Endodermal cell (in vitro differentiated cells): Measurements from ENCODE around the gene RNU4-1. TPM values are rescaled to one million over a fixed set of nuclear protein-coding genes. Genes with fewer than 3 reads are reported as not detected.

Source experiments
- DNase-seq: peaks from one replicate; pipeline ENCODE4 v3.0.0-alpha.2; 2017
- H3K27ac ChIP-seq: 2 replicates; pipeline ENCODE4 v1.5.1; 2013; ENCODE audit warnings: mild to moderate bottlenecking, low read depth, low read length, moderate library complexity
- H3K27me3 ChIP-seq: 2 replicates; pipeline ENCODE4 v1.6.1; 2013; ENCODE audit warnings: mild to moderate bottlenecking, low read length, moderate library complexity; ENCODE audit not compliant: insufficient read depth, control insufficient read depth, poor library complexity, severe bottlenecking
- H3K36me3 ChIP-seq: 2 replicates; pipeline ENCODE4 v1.7.0; 2013; ENCODE audit warnings: mild to moderate bottlenecking, low read length, moderate library complexity; ENCODE audit not compliant: control insufficient read depth, insufficient read depth
- H3K4me1 ChIP-seq: one replicate; pipeline ENCODE4 v1.7.0; 2013; ENCODE audit warnings: low read length; ENCODE audit not compliant: control insufficient read depth, insufficient read depth
- H3K4me3 ChIP-seq: 2 replicates; pipeline ENCODE4 v1.5.1; 2013; ENCODE audit warnings: mild to moderate bottlenecking, low read length, moderate library complexity
- H3K9ac ChIP-seq: 2 replicates; pipeline ENCODE4 v1.6.1; 2013; ENCODE audit warnings: mild to moderate bottlenecking, low read length, moderate library complexity; ENCODE audit not compliant: poor library complexity, severe bottlenecking; ENCODE audit errors: extremely low read depth
- H3K9me3 ChIP-seq: 2 replicates; pipeline ENCODE4 v1.6.1; 2013; ENCODE audit warnings: mild to moderate bottlenecking, low read length, moderate library complexity; ENCODE audit not compliant: control insufficient read depth
- H3K27ac Mint-ChIP-seq: 2 replicates; pipeline ENCODE4 v1.8.0; 2020; ENCODE audit warnings: mixed read lengths
- H3K27me3 Mint-ChIP-seq: 2 replicates; pipeline ENCODE4 v1.8.0; 2021; ENCODE audit warnings: mild to moderate bottlenecking, mixed read lengths; ENCODE audit not compliant: insufficient read depth
- H3K36me3 Mint-ChIP-seq: 2 replicates; pipeline ENCODE4 v1.8.0; 2020; ENCODE audit warnings: low read depth, mixed read lengths
- H3K4me1 Mint-ChIP-seq: 2 replicates; pipeline ENCODE4 v1.8.0; 2020; ENCODE audit warnings: mixed read lengths
- H3K4me3 Mint-ChIP-seq: 2 replicates; pipeline ENCODE4 v1.8.0; 2020; ENCODE audit warnings: mild to moderate bottlenecking, moderate library complexity, mixed read lengths
- H3K9me3 Mint-ChIP-seq: 2 replicates; pipeline ENCODE4 v1.8.0; 2020; ENCODE audit warnings: mild to moderate bottlenecking, mixed read lengths
- CTCF ChIP-seq: fragments of 200-600 bp; sonication (generic); conservative IDR thresholded peaks from 2 replicates; pipeline ENCODE4 v1.5.0; 2021; ENCODE audit warnings: antibody characterized with exemption, mild to moderate bottlenecking
- WGBS, 2 experiments: methylation state at CpG; one replicate each; pipeline versions ENCODE4 v1.1.5 to v1.1.7; 2013; ENCODE audit warnings: missing lambda C conversion rate in 2 of 2, mixed read lengths in 1 of 2; ENCODE audit not compliant: insufficient coverage in 1 of 2, insufficient read length in 1 of 2; 5-methylcytosine and 5-hydroxymethylcytosine counted together
- total RNA-seq, 2 donors: library from RNA; stranded (reverse); fragmentation: NEBNext Ultra II Directional in 1 of 2; extraction: Animal tissue kit (Norgen Biotek cat#: 25700) in 1 of 2; gene quantifications; 2 replicates in 1 of 2; 3 replicates in 1 of 2; pipeline ENCODE4 v1.2.1, GENCODE V29; 2021

RNU4-1 gene
- total RNA-seq, 2 donors from 2014 or later = 4,032 to 4,837 TPM

GRCh38 chr12:120265473-120266179 is 27.4 kb downstream of the RNU4-1 start, which contains the start of gene PXN:
TSS of gene PXN (minus strand) at chr12:120265730. CDS start at chr12:120265629, 101 bp downstream.
- Histone ChIP-seq H3K4me3 (peak within 1 kb of the TSS; percentile 94), H3K9me3 (no peaks in the 10 kb centered on the region), H3K4me1 (peaks cover 17% of the 10 kb centered on the region), H3K27me3 (no peaks in the 10 kb centered on the region), H3K9ac (peak within 1 kb of the TSS; percentile 70), H3K27ac (no peak within 1 kb of the TSS), H3K36me3 (no peaks in the 10 kb centered on the region)
- peak; percentile 90 for TF ChIP-seq CTCF
- WGBS, 2 experiments = 3 to 14% methylated on average over 9 to 79 of the region's 81 CpGs
- Mint-ChIP-seq H3K27me3 (no peaks in the 10 kb centered on the region), H3K4me1 (peaks cover 25% of the 10 kb centered on the region), H3K27ac (peak within 1 kb of the TSS; percentile 74), H3K9me3 (no peaks in the 10 kb centered on the region), H3K4me3 (peak within 1 kb of the TSS; percentile 85), H3K36me3 (no peaks in the 10 kb centered on the region)
- DNase-seq = peak; percentile 98

DNA sequence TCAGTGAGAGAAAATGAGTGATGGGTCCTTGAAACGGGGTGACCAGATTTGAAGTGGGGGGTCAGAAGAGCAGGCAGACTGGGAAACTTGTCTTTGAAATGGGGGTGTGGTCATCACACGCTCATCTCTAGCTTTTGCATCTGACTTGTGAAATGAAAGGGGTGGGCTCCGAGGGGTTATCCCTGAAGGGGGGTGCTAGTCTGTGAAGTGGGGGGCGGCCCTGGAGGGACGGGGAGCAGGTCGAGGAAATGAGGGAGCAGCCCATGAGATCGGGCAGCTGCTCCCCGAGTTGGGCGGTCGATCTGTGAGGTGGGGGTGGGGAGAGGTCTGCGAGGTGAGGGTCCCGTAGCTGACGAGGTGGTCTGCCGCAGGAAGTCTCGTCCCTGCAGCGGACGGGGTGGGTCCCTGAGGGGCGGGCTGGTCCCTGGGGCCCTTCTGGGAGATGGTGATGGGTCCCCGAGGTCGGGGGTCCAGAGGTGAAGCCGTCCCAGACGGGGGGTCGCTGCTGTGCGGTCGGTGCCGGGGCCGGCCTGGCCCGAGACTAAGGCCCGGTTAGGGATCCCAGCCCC is 28.0 kb downstream of the RNU4-1 start:
- peaks cover 4% of the 10 kb centered on the region for H3K36me3 Mint-ChIP-seq
- DNase-seq = no peak
- H3K27me3 Mint-ChIP-seq = no peaks in the 10 kb centered on the region
- H3K27ac ChIP-seq = no peak overlapping the region
- no peaks in the 10 kb centered on the region for H3K27me3 ChIP-seq
- peak overlapping the region; percentile 74 for H3K27ac Mint-ChIP-seq
- H3K9me3 ChIP-seq = no peaks in the 10 kb centered on the region
- H3K4me1 Mint-ChIP-seq = peaks cover 25% of the 10 kb centered on the region
- H3K9ac ChIP-seq = peak overlapping the region; percentile 70
- peak overlapping the region; percentile 94 for H3K4me3 ChIP-seq
- peak overlapping the region; percentile 85 for H3K4me3 Mint-ChIP-seq
- H3K4me1 ChIP-seq = peaks cover 17% of the 10 kb centered on the region
- 0 to 2% methylated on average over 6 to 29 of the region's 29 CpGs for WGBS, 2 experiments
- H3K9me3 Mint-ChIP-seq = no peaks in the 10 kb centered on the region
- H3K36me3 ChIP-seq = no peaks in the 10 kb centered on the region
- no peak for TF ChIP-seq CTCF

DNA sequence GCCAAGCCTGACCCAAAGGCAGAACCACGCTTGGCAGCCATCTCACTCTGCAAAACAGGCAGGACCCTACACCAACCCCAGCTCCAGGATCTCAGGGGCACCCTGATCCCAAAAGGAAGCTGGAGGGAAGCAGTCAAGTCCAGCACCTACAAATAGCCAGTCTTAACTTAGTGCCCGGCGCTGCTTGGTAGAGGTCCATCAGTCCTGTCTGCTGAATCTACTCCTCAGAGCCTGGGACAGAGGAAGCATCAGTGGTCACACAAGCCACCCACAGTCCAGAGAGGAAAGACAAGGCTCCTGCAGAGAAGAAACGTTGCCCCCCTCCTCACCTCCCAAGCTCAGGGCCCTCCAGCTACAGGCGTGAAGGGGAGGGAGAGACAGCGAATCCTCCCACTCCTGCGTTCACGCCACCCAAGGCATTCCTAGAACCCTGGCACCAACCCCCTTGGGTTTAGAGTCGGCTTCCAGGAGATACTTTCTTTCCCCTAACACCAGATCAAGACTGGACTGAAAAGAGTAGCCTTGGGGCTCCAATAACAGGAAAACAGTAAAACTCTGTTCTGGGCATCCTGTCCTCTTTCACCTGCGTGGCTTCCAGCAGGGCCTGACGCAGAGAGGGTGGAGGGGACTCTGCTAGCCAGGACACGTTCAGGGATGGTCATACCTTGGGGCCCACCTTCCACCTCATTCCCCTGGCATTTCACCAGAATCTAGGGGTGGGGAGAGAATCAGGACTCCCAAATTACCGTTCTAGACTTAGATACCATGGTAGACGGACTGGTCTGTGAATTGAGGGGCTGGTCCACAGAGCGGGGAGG is 28.7 kb downstream of the RNU4-1 start:
- Histone ChIP-seq H3K9me3 (no peaks in the 10 kb centered on the region), H3K27me3 (no peaks in the 10 kb centered on the region), H3K4me1 (peaks cover 17% of the 10 kb centered on the region), H3K9ac (peak overlapping the region; percentile 70), H3K36me3 (peaks cover 3% of the 10 kb centered on the region), H3K27ac (no peak overlapping the region), H3K4me3 (peak overlapping the region; percentile 94)
- peaks cover 30% of the 10 kb centered on the region for H3K4me1 Mint-ChIP-seq
- H3K9me3 Mint-ChIP-seq = no peaks in the 10 kb centered on the region
- H3K4me3 Mint-ChIP-seq = peak overlapping the region; percentile 85
- peaks cover 5% of the 10 kb centered on the region for H3K36me3 Mint-ChIP-seq
- peak overlapping the region; percentile 74 for H3K27ac Mint-ChIP-seq
- TF ChIP-seq CTCF = no peak
- DNase-seq = no peak
- 47 to 60% methylated on average over 8 to 14 of the region's 15 CpGs for WGBS, 2 experiments
- no peaks in the 10 kb centered on the region for H3K27me3 Mint-ChIP-seq
